ENCODE measurements around the gene LRRN2. TPM values are rescaled to one million over a fixed set of nuclear protein-coding genes. Genes with fewer than 3 reads are reported as not detected.

Gene LRRN2
- total and polyA plus RNA-seq, 7 donors: 2.5 to 14.7 (median 4.9) TPM

GRCh38 chr1:204580862-204581261, 104.7 kb downstream of the LRRN2 start:
- Histone ChIP-seq H3K27me3 (no peaks in the 10 kb centered on the region), H3K36me3 (no peaks in the 10 kb centered on the region), H3K4me1 (peaks cover 0 to 8% (median 5%) of the 10 kb centered on the region in 4 donors), H3K4me3 (no peak overlapping the region), H3K9me3 (no peaks in the 10 kb centered on the region), H3K27ac (no peak overlapping the region)
- no peak for DNase-seq
- intact Hi-C loops (cut with DNase I): no loop called here
- TF ChIP-seq CTCF (IDR thresholded peaks at IDR 0.05) (no peak), POLR2AphosphoS5 (IDR thresholded peaks at IDR 0.05) (no peak), POLR2A (IDR thresholded peaks at IDR 0.05) (no peak)
- WGBS, 2 donors: 88 to 89% methylated on average over 2 of the region's 2 CpGs

GRCh38 chr1:204579681-204580080, 105.9 kb downstream of the LRRN2 start:
- Histone ChIP-seq H3K27me3 (no peaks in the 10 kb centered on the region), H3K4me3 (peak overlapping the region in 1 of 4 donors; percentile 29), H3K4me1 (peaks cover 0 to 8% (median 5%) of the 10 kb centered on the region in 4 donors), H3K27ac (peak overlapping the region in 1 of 4 donors; percentile 29), H3K36me3 (no peaks in the 10 kb centered on the region), H3K9me3 (no peaks in the 10 kb centered on the region)
- no peak for DNase-seq
- TF ChIP-seq POLR2AphosphoS5 (IDR thresholded peaks at IDR 0.05): no peak
- intact Hi-C loops (cut with DNase I): no loop called here
- 84 to 86% methylated on average over 6 of the region's 6 CpGs for WGBS, 2 donors

GRCh38 chr1:204578867-204579664, 106.5 kb downstream of the LRRN2 start:
- Histone ChIP-seq H3K9me3 (no peaks in the 10 kb centered on the region), H3K4me3 (peak overlapping the region in 3 of 4 donors; percentile 10 to 29 (median 23)), H3K27ac (peak overlapping the region in 3 of 4 donors; percentile 29 to 37 (median 31)), H3K36me3 (no peaks in the 10 kb centered on the region), H3K27me3 (no peaks in the 10 kb centered on the region), H3K4me1 (peaks cover 0 to 4% (median 1%) of the 10 kb centered on the region in 4 donors)
- TF ChIP-seq POLR2AphosphoS5 (IDR thresholded peaks at IDR 0.05) (no peak), CTCF (IDR thresholded peaks at IDR 0.05) (no peak), EP300 (IDR thresholded peaks at IDR 0.05) (no peak), POLR2A (IDR thresholded peaks at IDR 0.05) (no peak)
- intact Hi-C loops (cut with DNase I): no loop called here
- WGBS, 2 donors: 49 to 55% methylated on average over 18 of the region's 18 CpGs
- DNase-seq: peak; percentile 71

- no peak for DNase-seq
- no peaks in the 10 kb centered on the region for H3K36me3 ChIP-seq
- no peaks in the 10 kb centered on the region for H3K9me3 ChIP-seq
- 88 to 91% methylated on average over 10 of the region's 10 CpGs for WGBS, 2 donors
- H3K27ac ChIP-seq: no peak overlapping the region
- TF ChIP-seq POLR2AphosphoS5 (IDR thresholded peaks at IDR 0.05) (no peak), CTCF (IDR thresholded peaks at IDR 0.05) (no peak), EP300 (IDR thresholded peaks at IDR 0.05) (no peak), POLR2A (IDR thresholded peaks at IDR 0.05) (no peak)
- no peak overlapping the region for H3K4me3 ChIP-seq
- intact Hi-C loops (cut with DNase I): no loop called here
- no peaks in the 10 kb centered on the region for H3K27me3 ChIP-seq
- peaks cover 0 to 4% (median 0%) of the 10 kb centered on the region in 4 donors for H3K4me1 ChIP-seq
These were observed 107.6 kb downstream of the LRRN2 start for GRCh38 chr1:204577794-204578478.

- no peak overlapping the region for H3K4me3 ChIP-seq
- DNase-seq: no peak
- H3K4me1 ChIP-seq: peaks cover 0 to 4% (median 0%) of the 10 kb centered on the region in 4 donors
- H3K27ac ChIP-seq: no peak overlapping the region
- H3K9me3 ChIP-seq: no peaks in the 10 kb centered on the region
- 94% methylated on average over 8 of the region's 8 CpGs for WGBS, 2 donors
- intact Hi-C loops (cut with DNase I): no loop called here
- no peaks in the 10 kb centered on the region for H3K27me3 ChIP-seq
- no peak for TF ChIP-seq POLR2A (IDR thresholded peaks at IDR 0.05)
- TF ChIP-seq EP300 (IDR thresholded peaks at IDR 0.05): no peak
- TF ChIP-seq POLR2AphosphoS5 (IDR thresholded peaks at IDR 0.05): no peak
- TF ChIP-seq CTCF (IDR thresholded peaks at IDR 0.05): no peak
- H3K36me3 ChIP-seq: no peaks in the 10 kb centered on the region
These were observed 109.1 kb downstream of the LRRN2 start for GRCh38 chr1:204576422-204576821.

Data from sigmoid colon (tissue), 7 donors.